ENCODE results near the gene CELF1. TPM values are rescaled to one million over a fixed set of nuclear protein-coding genes. Genes with fewer than 3 reads are reported as not detected.
A peak's percentile ranks its signal among the peaks of the same experiment; 100 is the strongest.

Gene CELF1
- total and polyA plus RNA-seq, 2 of the 13 experiments (the other 11 are each of a cell fraction or from before 2014, with no cell fraction given) = 69.0 to 80.1 TPM

DNA sequence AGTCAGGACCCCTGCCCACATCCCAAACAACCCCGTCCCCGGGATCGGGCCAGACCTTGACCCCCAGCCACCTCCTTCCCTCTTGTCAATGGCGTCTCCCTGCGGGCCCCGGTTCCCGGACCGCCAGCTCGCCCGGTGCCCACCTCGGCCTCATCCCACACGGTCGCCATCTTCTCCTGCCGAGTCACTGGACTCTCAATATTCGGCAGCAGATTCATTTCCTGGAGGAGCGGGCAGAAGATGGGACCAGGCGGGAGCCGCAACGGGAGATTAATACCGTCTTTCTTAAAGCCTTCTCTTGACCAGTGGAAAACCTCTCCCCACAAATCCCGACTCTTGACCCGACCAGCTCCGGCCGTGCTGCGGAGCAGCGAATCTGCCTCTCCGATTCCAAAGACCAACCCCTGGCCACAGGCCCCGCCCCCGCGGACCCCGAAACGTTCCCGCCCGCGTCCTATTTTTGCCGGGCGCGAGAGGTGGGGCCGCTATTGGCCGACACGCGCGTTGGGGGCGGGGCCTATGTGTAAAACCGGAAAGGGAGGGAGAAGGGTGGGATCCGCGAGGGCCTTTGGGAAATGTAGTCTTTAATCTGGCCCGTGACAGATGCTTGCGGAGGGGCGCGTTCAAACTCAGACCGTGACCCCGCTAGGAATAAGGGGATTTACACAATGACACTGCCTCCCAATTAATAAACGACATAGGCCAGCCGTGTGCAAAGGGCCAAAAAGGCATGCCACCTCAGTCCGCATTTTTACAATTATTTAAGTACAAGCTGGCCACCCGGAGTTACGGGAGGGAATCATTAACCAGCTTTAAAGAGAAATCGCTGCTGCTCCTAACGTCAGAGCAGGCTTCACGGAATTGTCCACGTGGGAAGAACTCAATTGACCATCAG is 126.6 kb downstream of the CELF1 start, which contains the start of gene PSMC3 (continued):
- no peak for TF ChIP-seq ZNF766 (CRISPR knock-in tag; IDR thresholded peaks at IDR 0.05; ENCODE audit: borderline replicate concordance)
- TF ChIP-seq, protein P1, sequence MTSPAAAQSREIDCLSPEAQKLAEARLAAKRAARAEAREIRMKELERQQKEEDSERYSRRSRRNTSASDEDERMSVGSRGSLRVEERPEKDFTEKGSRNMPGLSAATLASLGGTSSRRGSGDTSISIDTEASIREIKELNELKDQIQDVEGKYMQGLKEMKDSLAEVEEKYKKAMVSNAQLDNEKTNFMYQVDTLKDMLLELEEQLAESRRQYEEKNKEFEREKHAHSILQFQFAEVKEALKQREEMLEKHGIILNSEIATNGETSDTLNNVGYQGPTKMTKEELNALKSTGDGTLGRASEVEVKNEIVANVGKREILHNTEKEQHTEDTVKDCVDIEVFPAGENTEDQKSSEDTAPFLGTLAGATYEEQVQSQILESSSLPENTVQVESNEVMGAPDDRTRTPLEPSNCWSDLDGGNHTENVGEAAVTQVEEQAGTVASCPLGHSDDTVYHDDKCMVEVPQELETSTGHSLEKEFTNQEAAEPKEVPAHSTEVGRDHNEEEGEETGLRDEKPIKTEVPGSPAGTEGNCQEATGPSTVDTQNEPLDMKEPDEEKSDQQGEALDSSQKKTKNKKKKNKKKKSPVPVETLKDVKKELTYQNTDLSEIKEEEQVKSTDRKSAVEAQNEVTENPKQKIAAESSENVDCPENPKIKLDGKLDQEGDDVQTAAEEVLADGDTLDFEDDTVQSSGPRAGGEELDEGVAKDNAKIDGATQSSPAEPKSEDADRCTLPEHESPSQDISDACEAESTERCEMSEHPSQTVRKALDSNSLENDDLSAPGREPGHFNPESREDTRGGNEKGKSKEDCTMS (CRISPR knock-in tag; conservative IDR thresholded peaks at IDR 0.05) = no peak
- TF ChIP-seq PHF20 (CRISPR knock-in tag; IDR thresholded peaks at IDR 0.05) = peak; percentile 88
- TF ChIP-seq, protein P2, sequence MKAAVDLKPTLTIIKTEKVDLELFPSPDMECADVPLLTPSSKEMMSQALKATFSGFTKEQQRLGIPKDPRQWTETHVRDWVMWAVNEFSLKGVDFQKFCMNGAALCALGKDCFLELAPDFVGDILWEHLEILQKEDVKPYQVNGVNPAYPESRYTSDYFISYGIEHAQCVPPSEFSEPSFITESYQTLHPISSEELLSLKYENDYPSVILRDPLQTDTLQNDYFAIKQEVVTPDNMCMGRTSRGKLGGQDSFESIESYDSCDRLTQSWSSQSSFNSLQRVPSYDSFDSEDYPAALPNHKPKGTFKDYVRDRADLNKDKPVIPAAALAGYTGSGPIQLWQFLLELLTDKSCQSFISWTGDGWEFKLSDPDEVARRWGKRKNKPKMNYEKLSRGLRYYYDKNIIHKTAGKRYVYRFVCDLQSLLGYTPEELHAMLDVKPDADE (CRISPR knock-in tag; IDR thresholded peaks at IDR 0.05) = no peak
- TF ChIP-seq ZZZ3 (CRISPR knock-in tag; IDR thresholded peaks at IDR 0.05; ENCODE audit: borderline replicate concordance) = no peak; the same call in 1 of the 2 replicates
- TF ChIP-seq, protein P3, sequence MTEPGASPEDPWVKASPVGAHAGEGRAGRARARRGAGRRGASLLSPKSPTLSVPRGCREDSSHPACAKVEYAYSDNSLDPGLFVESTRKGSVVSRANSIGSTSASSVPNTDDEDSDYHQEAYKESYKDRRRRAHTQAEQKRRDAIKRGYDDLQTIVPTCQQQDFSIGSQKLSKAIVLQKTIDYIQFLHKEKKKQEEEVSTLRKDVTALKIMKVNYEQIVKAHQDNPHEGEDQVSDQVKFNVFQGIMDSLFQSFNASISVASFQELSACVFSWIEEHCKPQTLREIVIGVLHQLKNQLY (CRISPR knock-in tag; IDR thresholded peaks at IDR 0.05) = no peak
- TF ChIP-seq, protein P4, sequence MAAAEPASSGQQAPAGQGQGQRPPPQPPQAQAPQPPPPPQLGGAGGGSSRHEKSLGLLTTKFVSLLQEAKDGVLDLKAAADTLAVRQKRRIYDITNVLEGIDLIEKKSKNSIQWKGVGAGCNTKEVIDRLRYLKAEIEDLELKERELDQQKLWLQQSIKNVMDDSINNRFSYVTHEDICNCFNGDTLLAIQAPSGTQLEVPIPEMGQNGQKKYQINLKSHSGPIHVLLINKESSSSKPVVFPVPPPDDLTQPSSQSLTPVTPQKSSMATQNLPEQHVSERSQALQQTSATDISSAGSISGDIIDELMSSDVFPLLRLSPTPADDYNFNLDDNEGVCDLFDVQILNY (CRISPR knock-in tag; conservative IDR thresholded peaks at IDR 0.05) = peak; percentile 79; the same call in 1 of the 2 replicates
- no peak for TF ChIP-seq NFIB (CRISPR knock-in tag; IDR thresholded peaks at IDR 0.05; ENCODE audit: borderline replicate concordance)
- 0 out of 2 replicates have a peak, but pooled peaks have one; percentile 75 for TF ChIP-seq ZNF343 (CRISPR knock-in tag; IDR thresholded peaks at IDR 0.05)
- TF ChIP-seq, protein P5, sequence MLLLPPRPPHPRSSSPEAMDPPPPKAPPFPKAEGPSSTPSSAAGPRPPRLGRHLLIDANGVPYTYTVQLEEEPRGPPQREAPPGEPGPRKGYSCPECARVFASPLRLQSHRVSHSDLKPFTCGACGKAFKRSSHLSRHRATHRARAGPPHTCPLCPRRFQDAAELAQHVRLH (CRISPR knock-in tag; IDR thresholded peaks at IDR 0.05; ENCODE audit: borderline replicate concordance, low read depth) = 0 out of 2 replicates have a peak, but pooled peaks have one; percentile 16
- peak; percentile 94 for TF ChIP-seq YY1 (IDR thresholded peaks at IDR 0.05; ENCODE audit: insufficient read depth, insufficient replicate concordance, low read depth, low read length)
- no peak for TF ChIP-seq HNRNPUL1 (IDR thresholded peaks at IDR 0.05; ENCODE audit: low read depth, low read length)
- TF ChIP-seq, protein P6, sequence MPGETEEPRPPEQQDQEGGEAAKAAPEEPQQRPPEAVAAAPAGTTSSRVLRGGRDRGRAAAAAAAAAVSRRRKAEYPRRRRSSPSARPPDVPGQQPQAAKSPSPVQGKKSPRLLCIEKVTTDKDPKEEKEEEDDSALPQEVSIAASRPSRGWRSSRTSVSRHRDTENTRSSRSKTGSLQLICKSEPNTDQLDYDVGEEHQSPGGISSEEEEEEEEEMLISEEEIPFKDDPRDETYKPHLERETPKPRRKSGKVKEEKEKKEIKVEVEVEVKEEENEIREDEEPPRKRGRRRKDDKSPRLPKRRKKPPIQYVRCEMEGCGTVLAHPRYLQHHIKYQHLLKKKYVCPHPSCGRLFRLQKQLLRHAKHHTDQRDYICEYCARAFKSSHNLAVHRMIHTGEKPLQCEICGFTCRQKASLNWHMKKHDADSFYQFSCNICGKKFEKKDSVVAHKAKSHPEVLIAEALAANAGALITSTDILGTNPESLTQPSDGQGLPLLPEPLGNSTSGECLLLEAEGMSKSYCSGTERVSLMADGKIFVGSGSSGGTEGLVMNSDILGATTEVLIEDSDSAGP (CRISPR knock-in tag; IDR thresholded peaks at IDR 0.05; ENCODE audit: borderline replicate concordance) = peak; percentile 76
- no peak for TF ChIP-seq ELF4 (CRISPR knock-in tag; IDR thresholded peaks at IDR 0.05; ENCODE audit: borderline replicate concordance)
- TF ChIP-seq ZNF225 (CRISPR knock-in tag; IDR thresholded peaks at IDR 0.05) = 0 out of 2 replicates have a peak, but pooled peaks have one; percentile 72
- TF ChIP-seq ZNF678 (CRISPR knock-in tag; IDR thresholded peaks at IDR 0.05) = no peak
- TF ChIP-seq, protein P7, sequence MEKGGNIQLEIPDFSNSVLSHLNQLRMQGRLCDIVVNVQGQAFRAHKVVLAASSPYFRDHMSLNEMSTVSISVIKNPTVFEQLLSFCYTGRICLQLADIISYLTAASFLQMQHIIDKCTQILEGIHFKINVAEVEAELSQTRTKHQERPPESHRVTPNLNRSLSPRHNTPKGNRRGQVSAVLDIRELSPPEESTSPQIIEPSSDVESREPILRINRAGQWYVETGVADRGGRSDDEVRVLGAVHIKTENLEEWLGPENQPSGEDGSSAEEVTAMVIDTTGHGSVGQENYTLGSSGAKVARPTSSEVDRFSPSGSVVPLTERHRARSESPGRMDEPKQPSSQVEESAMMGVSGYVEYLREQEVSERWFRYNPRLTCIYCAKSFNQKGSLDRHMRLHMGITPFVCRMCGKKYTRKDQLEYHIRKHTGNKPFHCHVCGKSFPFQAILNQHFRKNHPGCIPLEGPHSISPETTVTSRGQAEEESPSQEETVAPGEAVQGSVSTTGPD (CRISPR knock-in tag; IDR thresholded peaks at IDR 0.05) = no peak
- TF ChIP-seq, protein P8, sequence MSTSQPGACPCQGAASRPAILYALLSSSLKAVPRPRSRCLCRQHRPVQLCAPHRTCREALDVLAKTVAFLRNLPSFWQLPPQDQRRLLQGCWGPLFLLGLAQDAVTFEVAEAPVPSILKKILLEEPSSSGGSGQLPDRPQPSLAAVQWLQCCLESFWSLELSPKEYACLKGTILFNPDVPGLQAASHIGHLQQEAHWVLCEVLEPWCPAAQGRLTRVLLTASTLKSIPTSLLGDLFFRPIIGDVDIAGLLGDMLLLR (CRISPR knock-in tag; IDR thresholded peaks at IDR 0.05) = no peak
